Measurements from ENCODE around the gene HECTD1. TPM values are rescaled to one million over a fixed set of nuclear protein-coding genes. Genes with fewer than 3 reads are reported as not detected.
A peak's percentile ranks its signal among the peaks of the same experiment; 100 is the strongest.

Gene HECTD1
- total RNA-seq, 1 experiment from 2014 or later: 88.5 TPM

- no peak for TF ChIP-seq GRHL2 (CRISPR knock-in tag; IDR thresholded peaks at IDR 0.05; ENCODE audit: insufficient replicate concordance, severe bottlenecking)
- TF ChIP-seq NFATC4 (CRISPR knock-in tag; IDR thresholded peaks at IDR 0.05): no peak
- TF ChIP-seq NFYB (CRISPR knock-in tag; conservative IDR thresholded peaks at IDR 0.05; ENCODE audit: low read depth): no peak
- TF ChIP-seq OVOL2 (CRISPR knock-in tag; IDR thresholded peaks at IDR 0.05; ENCODE audit: borderline replicate concordance): no peak
- no peak for TF ChIP-seq ZNF423 (CRISPR knock-in tag; IDR thresholded peaks at IDR 0.05)
- TF ChIP-seq ZNF263 (CRISPR knock-in tag; IDR thresholded peaks at IDR 0.05; ENCODE audit: low read depth): no peak
Observed at GRCh38 chr14:31230573-31230958, 23.0 kb upstream of the HECTD1 start (continued).

GRCh38 chr14:31229638-31230572 is 22.3 kb upstream of the HECTD1 start:
- Mint-ChIP-seq H3K4me1 (peaks cover 6% of the 10 kb centered on the region), H3K27me3 (ENCODE audit: low read depth) (no peaks in the 10 kb centered on the region), H3K36me3 (no peaks in the 10 kb centered on the region), H3K9me3 (no peaks in the 10 kb centered on the region), H3K27ac (no peak overlapping the region), H3K4me3 (peak overlapping the region; percentile 30)
- ATAC-seq: peak; percentile 98
- no peak for DNase-seq (ENCODE audit: low spot score)
- TF ChIP-seq GABPB1 (CRISPR knock-in tag; IDR thresholded peaks at IDR 0.05) (peak; percentile 99), TEAD4 (CRISPR knock-in tag; IDR thresholded peaks at IDR 0.05) (no peak), ATF1 (CRISPR knock-in tag; IDR thresholded peaks at IDR 0.05) (no peak), PREB (CRISPR knock-in tag; IDR thresholded peaks at IDR 0.05; ENCODE audit: borderline replicate concordance) (peak; percentile 93; the same call in 1 of the 2 replicates)
- ChIA-PET POLR2A (no interaction called here), CTCF (interaction anchor here (0.6 to 1.1 kb wide), 3 partner anchors 21 to 335 kb away, joined by 3 to 4 read pairs (median 3); partner anchors contain the start of gene HECTD1)

- TF ChIP-seq OVOL2 (CRISPR knock-in tag; IDR thresholded peaks at IDR 0.05; ENCODE audit: borderline replicate concordance) (no peak), ARID4B (CRISPR knock-in tag; IDR thresholded peaks at IDR 0.05; ENCODE audit: borderline replicate concordance) (no peak), E2F4 (CRISPR knock-in tag; IDR thresholded peaks at IDR 0.05; ENCODE audit: borderline replicate concordance, low read depth) (no peak), ZNF219 (CRISPR knock-in tag; IDR thresholded peaks at IDR 0.05; ENCODE audit: borderline replicate concordance) (no peak), HMGXB4 (CRISPR knock-in tag; IDR thresholded peaks at IDR 0.05) (no peak)
- no peak for ATAC-seq
- H3K9me3 Mint-ChIP-seq: no peaks in the 10 kb centered on the region
- peaks cover 6% of the 10 kb centered on the region for H3K4me1 Mint-ChIP-seq
- POLR2A ChIA-PET: no interaction called here
- no peak for DNase-seq (ENCODE audit: low spot score)
- H3K27me3 Mint-ChIP-seq (ENCODE audit: low read depth): no peaks in the 10 kb centered on the region
- H3K4me3 Mint-ChIP-seq: no peak overlapping the region
- CTCF ChIA-PET: interaction anchor here (0.6 to 1.2 kb wide), 3 partner anchors 20 to 552 kb away, joined by 3 to 5 read pairs (median 3); partner anchors contain the start of gene HECTD1
- no peak overlapping the region for H3K27ac Mint-ChIP-seq
- no peaks in the 10 kb centered on the region for H3K36me3 Mint-ChIP-seq
Observed at GRCh38 chr14:31229009-31229408, 21.4 kb upstream of the HECTD1 start.

All from WTC11 (cell line).